Measurements from ENCODE around the gene CCDC136.

- TF ChIP-seq PATZ1 (CRISPR knock-in tag; IDR thresholded peaks at IDR 0.05; ENCODE audit: borderline replicate concordance) (no peak), ZFP3 (CRISPR knock-in tag; IDR thresholded peaks at IDR 0.05) (no peak)
Measured at GRCh38 chr7:128759242-128759641, 32.5 kb upstream of the CCDC136 start.

Data from SK-N-SH treated with all-trans-retinoic acid at 6 μM for 48 hours (cell line).